ENCODE measurements around the gene CAPRIN1.

- TF ChIP-seq ZBTB33 (IDR thresholded peaks at IDR 0.05; ENCODE audit: borderline replicate concordance, low read depth) (no peak), CTCF (IDR thresholded peaks at IDR 0.05) (no peak), RAD21 (IDR thresholded peaks at IDR 0.05; ENCODE audit: low read length) (no peak), EZH2phosphoT487 (IDR thresholded peaks at IDR 0.05; ENCODE audit: borderline replicate concordance, low read depth) (no peak), CHD2 (IDR thresholded peaks at IDR 0.05; ENCODE audit: low read length, partially characterized antibody) (no peak), EP300 (IDR thresholded peaks at IDR 0.05; ENCODE audit: borderline replicate concordance in 1 of 2, low read depth in 1 of 2, low read length in 1 of 2) (no peak), POLR2AphosphoS5 (IDR thresholded peaks at IDR 0.05; ENCODE audit: low read depth, low read length) (no peak), USF2 (IDR thresholded peaks at IDR 0.05; ENCODE audit: borderline replicate concordance, low read depth, low read length) (no peak), TCF12 (IDR thresholded peaks at IDR 0.05) (no peak)
These were observed 60.3 kb downstream of the CAPRIN1 start for GRCh38 chr11:34111722-34112270.
